Heart left ventricle (tissue), 16 donors: ENCODE data around the gene CEP350. TPM values are rescaled to one million over a fixed set of nuclear protein-coding genes. Genes with fewer than 3 reads are reported as not detected.
A peak's percentile ranks its signal among the peaks of the same experiment; 100 is the strongest.
"Not testable (repeated sequence)": the region's sequence is repeated elsewhere in the genome, so short reads cannot be mapped to it uniquely, and the experiment has no call there.

Source experiments
- ATAC-seq, 4 donors: fragments of 200-7000 bp; cut with Tn5 transposase; one replicate each; pipeline ENCODE4 v1.9.1; 2020 to 2022; ENCODE audit warnings: moderate library complexity in 4 of 4, mild to moderate bottlenecking in 3 of 4, moderate number of reproducible peaks in 1 of 4
- DNase-seq, 5 donors: peaks; one replicate each; pipeline ENCODE4 v3.0.0-alpha.2; 2020
- H3K27ac ChIP-seq, 12 donors: fragments of 200-600 bp; sonication (generic) in 4 of 12; one replicate each; pipeline versions ENCODE4 v1.5.0 to v1.8.0; 2016 to 2022; ENCODE audit warnings: mild to moderate bottlenecking in 2 of 12
- H3K27me3 ChIP-seq, 9 donors: fragments of 200-600 bp; sonication (generic) in 2 of 9; one replicate each; pipeline versions ENCODE4 v1.5.1 to v1.8.0; 2016 to 2022; ENCODE audit warnings: mild to moderate bottlenecking in 3 of 9
- H3K36me3 ChIP-seq, 9 donors: fragments of 200-600 bp; sonication (generic) in 2 of 9; one replicate each; pipeline versions ENCODE4 v1.5.0 to v1.8.0; 2018 to 2022; ENCODE audit warnings: mild to moderate bottlenecking in 2 of 9
- H3K4me1 ChIP-seq, 12 donors: fragments of 200-600 bp; sonication (generic) in 4 of 12; one replicate each; pipeline versions ENCODE4 v1.5.0 to v1.8.0; 2016 to 2022; ENCODE audit warnings: mild to moderate bottlenecking in 3 of 12
- H3K4me3 ChIP-seq, 12 donors: fragments of 200-600 bp; sonication (generic) in 4 of 12; one replicate each; pipeline versions ENCODE4 v1.5.0 to v1.8.0; 2017 to 2022; ENCODE audit warnings: mild to moderate bottlenecking in 9 of 12, moderate library complexity in 4 of 12
- H3K9me3 ChIP-seq, 12 donors: fragments of 200-600 bp; sonication (generic) in 4 of 12; one replicate each; pipeline versions ENCODE4 v1.5.0 to v1.8.0; 2016 to 2022; ENCODE audit warnings: mild to moderate bottlenecking in 1 of 12
- POLR2A ChIP-seq, 2 donors: fragments of 450-650 bp; IDR thresholded peaks; one replicate each; pipeline ENCODE4 v1.6.1; 2017; ENCODE audit warnings: antibody characterized with exemption in 2 of 2, mild to moderate bottlenecking in 2 of 2, moderate library complexity in 2 of 2
- WGBS, 4 donors: extraction: QIAGEN DNeasy Blood & Tissue Kit in 2 of 4; methylation state at CpG; one replicate each; pipeline versions ENCODE4 v1.1.5 to v1.1.7; 2013 to 2018; 5-methylcytosine and 5-hydroxymethylcytosine counted together
- intact Hi-C, 10 donors: fragments of 100-400 bp; cut with DNase I; formaldehyde crosslinking; loops; one replicate each; pipeline versions ENCODE4 v1.11.1 to v1.14.2; 2022
- polyA plus RNA-seq, 2 donors: library from polyadenylated mRNA; stranded (reverse); fragments of 200-250 nt; gene quantifications; one replicate each; pipeline ENCODE4 v1.2.3, GENCODE V29; 2013
- total RNA-seq, 9 donors: library from RNA; depleted of rRNA in 2 of 9; stranded (reverse); fragments of >200 nt in 2 of 9; fragmentation: NEBNext Ultra II Directional in 3 of 9; extraction: Animal tissue kit (Norgen Biotek cat#: 25700) in 3 of 9; gene quantifications; one replicate each; pipeline versions ENCODE4 v1.1.0 to v1.2.4, GENCODE V29; 2016 to 2023
- TF ChIP-seq, protein P1 (sequence below), 12 donors: fragments of 200-600 bp; sonication (generic) in 4 of 12; IDR thresholded peaks; one replicate each; pipeline versions ENCODE4 v1.5.0 to v1.8.0; 2018 to 2022; ENCODE audit warnings: antibody characterized with exemption in 12 of 12, mild to moderate bottlenecking in 5 of 12
- donor health status: ischemic (EF 13 %, LVEDD 7.1; RV severe dilation, severe dysfunction).
- donor health status: healthy with polysubstance abuse.
- donor health status: DM: no; HTN: yes; CAD: no.
- donor health status: DM: no; HTN: no; CAD: no.
- donor health status: ischemic (EF 25% LVEDD 6.9; RV normal size, moderate dysfunction).
- donor health status: ischemic (EF 25% LVEDD 5.7; RV mildly dilated, moderate dysfunction).
- donor health status: healthy.
- donor health status: DM: yes; HTN: yes; CAD: no.
- donor health status: ischemic (EF 35%, LVEDD 5.7; RV mildly dilated, moderate dysfunction).
- donor health status: nonischemic (EF 11% LVEDD 7.7; RV severe dilation, severe dysfunction).
- donor health status: DM: yes; HTN: yes; CAD: no.
- donor health status: PGD.
- donor health status: ischemic (EF 29% LVEDD 5.4; RV normal size, mild dysfunction).
- donor health status: nonischemic (EF 23%, LVEDD 6.1; RV moderate dilation, normal function).

CEP350 gene
- total and polyA plus RNA-seq, 11 donors: 7.8 to 65.3 (median 40.4) TPM

DNA sequence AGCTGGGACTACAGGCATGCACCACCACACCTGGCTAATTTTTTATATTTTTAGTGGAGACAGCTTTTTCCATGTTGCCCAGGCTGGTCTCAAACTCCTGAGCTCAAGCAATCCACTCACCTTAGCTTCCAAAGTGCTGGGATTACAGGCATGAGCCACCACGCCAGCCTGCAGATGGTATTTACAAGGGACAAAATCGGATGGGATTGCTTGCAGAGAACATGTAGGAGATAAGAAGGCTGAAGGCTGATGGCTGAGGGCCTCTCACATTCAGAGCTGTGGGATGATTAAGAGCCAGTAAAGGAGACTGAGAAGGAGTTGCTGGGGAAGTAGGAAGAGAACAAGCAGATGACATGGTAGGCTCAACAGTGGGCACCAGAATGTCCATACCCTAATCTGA lies 176.0 kb downstream of the CEP350 start:
- intact Hi-C loops: no loop called here
- no peak for DNase-seq
- no peaks in the 10 kb centered on the region for H3K9me3 ChIP-seq
- no peaks in the 10 kb centered on the region for H3K36me3 ChIP-seq
- ATAC-seq: no peak
- TF ChIP-seq, protein P1, sequence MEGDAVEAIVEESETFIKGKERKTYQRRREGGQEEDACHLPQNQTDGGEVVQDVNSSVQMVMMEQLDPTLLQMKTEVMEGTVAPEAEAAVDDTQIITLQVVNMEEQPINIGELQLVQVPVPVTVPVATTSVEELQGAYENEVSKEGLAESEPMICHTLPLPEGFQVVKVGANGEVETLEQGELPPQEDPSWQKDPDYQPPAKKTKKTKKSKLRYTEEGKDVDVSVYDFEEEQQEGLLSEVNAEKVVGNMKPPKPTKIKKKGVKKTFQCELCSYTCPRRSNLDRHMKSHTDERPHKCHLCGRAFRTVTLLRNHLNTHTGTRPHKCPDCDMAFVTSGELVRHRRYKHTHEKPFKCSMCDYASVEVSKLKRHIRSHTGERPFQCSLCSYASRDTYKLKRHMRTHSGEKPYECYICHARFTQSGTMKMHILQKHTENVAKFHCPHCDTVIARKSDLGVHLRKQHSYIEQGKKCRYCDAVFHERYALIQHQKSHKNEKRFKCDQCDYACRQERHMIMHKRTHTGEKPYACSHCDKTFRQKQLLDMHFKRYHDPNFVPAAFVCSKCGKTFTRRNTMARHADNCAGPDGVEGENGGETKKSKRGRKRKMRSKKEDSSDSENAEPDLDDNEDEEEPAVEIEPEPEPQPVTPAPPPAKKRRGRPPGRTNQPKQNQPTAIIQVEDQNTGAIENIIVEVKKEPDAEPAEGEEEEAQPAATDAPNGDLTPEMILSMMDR (IDR thresholded peaks at IDR 0.05): no peak
- TF ChIP-seq POLR2A (IDR thresholded peaks at IDR 0.05): no peak
- H3K27ac ChIP-seq: no peak overlapping the region
- 79 to 83% (median 82%) methylated on average over 2 of the region's 2 CpGs for WGBS, 4 donors
- no peaks in the 10 kb centered on the region for H3K27me3 ChIP-seq
- no peak overlapping the region for H3K4me3 ChIP-seq
- no peaks in the 10 kb centered on the region for H3K4me1 ChIP-seq

DNA sequence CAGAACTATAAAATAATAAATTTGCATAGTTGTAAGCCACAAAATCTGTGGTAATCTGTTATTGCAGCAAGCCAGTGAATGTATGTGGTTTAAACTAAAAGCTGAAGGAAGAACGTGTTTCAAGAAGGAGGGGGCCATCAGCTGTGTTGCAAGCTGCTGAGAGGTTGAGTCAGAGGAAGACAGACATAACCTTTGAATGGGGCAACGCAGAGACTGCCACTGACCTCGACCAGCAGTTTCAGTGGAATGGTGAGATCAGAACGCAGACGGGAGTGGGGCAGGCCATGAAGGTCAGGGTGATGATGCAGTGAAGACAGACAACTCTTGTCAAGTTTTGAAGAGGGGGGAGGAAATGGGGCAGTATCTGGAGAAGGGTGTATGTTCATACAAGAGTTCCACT lies 176.9 kb downstream of the CEP350 start:
- intact Hi-C loops: no loop called here
- DNase-seq (no peak), ATAC-seq (peak in 1 of 4 donors; percentile 68)
- Histone ChIP-seq H3K27ac (no peak overlapping the region), H3K27me3 (no peaks in the 10 kb centered on the region), H3K4me3 (no peak overlapping the region), H3K36me3 (no peaks in the 10 kb centered on the region), H3K4me1 (no peaks in the 10 kb centered on the region), H3K9me3 (peaks cover 0 to 1% (median 0%) of the 10 kb centered on the region in 12 donors)
- TF ChIP-seq POLR2A (IDR thresholded peaks at IDR 0.05): no peak
- TF ChIP-seq, protein P1 (IDR thresholded peaks at IDR 0.05): no peak
- 53 to 67% (median 61%) methylated on average over 5 of the region's 5 CpGs for WGBS, 4 donors

DNA sequence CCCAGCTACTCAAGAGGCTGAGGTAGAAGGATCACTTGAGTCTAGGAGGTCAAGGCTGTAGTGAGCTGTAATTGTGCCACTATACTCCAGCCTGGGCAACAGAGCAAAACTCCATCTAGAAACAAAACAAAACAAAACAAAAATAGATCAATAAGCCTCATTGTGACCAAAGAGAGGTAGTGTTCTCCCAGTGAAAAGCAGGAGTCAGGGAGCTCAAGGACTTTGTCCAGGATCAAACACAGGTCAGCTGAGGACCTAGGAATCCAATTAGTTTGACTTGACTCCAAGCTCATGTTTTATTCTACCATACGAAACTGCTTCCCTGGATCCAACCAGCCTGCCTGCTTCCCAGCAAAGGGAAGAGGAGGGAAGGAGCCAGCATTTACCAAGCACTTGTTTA lies 178.6 kb downstream of the CEP350 start:
- H3K36me3 ChIP-seq: no peaks in the 10 kb centered on the region
- ATAC-seq (no peak), DNase-seq (no peak)
- H3K27ac ChIP-seq: no peak overlapping the region
- WGBS, 4 donors: 50 to 76% (median 64%) methylated on average over 1 of the region's 1 CpG
- peaks cover 0 to 9% (median 0%) of the 10 kb centered on the region in 12 donors for H3K9me3 ChIP-seq
- H3K27me3 ChIP-seq: no peaks in the 10 kb centered on the region
- TF ChIP-seq, protein P1 (IDR thresholded peaks at IDR 0.05): no peak
- no peak for TF ChIP-seq POLR2A (IDR thresholded peaks at IDR 0.05)
- H3K4me3 ChIP-seq: no peak overlapping the region
- no peaks in the 10 kb centered on the region for H3K4me1 ChIP-seq
- intact Hi-C loops: no loop called here

DNA sequence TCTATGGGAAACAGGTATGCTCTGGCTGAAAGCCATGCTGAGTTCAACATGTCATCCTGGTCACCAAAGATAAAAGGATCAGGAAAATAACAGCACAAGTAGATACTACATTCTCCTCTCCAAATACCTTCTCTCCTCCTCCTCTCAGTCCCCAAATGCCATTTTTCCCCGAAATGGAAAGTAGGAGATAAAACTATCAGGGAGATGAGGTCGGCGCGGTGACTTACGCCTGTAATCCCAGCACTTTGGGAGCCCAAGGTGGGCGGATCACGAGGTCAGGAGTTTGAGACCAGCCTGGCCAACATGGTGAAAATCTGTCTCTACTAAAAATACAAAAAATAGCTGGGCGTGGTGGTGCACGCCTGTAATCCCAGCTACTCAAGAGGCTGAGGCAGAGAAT lies 179.1 kb downstream of the CEP350 start:
- H3K9me3 ChIP-seq, intact Hi-C loops: not testable (repeated sequence)

DNA sequence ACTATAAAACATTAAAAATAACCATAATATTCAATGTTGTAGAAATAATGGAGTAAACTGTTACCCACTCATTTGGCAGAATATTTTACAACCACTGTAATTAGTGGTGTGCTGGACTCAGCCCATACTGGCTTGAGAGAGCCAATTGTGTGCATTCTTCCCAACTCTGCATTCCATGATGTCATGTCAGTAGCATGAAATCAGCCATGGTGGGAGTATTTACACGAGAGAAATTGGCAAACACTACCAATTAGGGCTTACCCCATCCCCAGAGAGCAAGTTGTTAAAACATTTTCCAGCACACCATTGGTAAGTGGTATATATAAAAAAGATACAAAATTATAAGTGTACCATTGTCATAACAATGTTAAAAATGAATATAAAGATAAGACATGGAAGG lies 180.9 kb downstream of the CEP350 start:
- WGBS, 4 donors: 24 to 40% (median 28%) methylated on average over 1 of the region's 1 CpG
- Histone ChIP-seq H3K4me3 (no peak overlapping the region), H3K27me3 (no peaks in the 10 kb centered on the region), H3K27ac (no peak overlapping the region), H3K4me1 (no peaks in the 10 kb centered on the region), H3K9me3 (peaks cover 0 to 9% (median 0%) of the 10 kb centered on the region in 12 donors), H3K36me3 (no peaks in the 10 kb centered on the region)
- TF ChIP-seq, protein P1 (IDR thresholded peaks at IDR 0.05): no peak
- no peak for TF ChIP-seq POLR2A (IDR thresholded peaks at IDR 0.05)
- ATAC-seq (no peak), DNase-seq (no peak)
- intact Hi-C loops: no loop called here

More for the DNA sequence above, 179.1 kb downstream of the CEP350 start:
- DNase-seq, ATAC-seq, H3K27ac ChIP-seq, H3K4me3 ChIP-seq, H3K4me1 ChIP-seq, H3K27me3 ChIP-seq, H3K36me3 ChIP-seq: not testable (repeated sequence)
- whole genome bisulfite sequencing, 4 donors: 78 to 84% (median 79%) methylated on average over 9 of the region's 9 CpGs
